ENCODE data around the gene CTIF. TPM values are rescaled to one million over a fixed set of nuclear protein-coding genes. Genes with fewer than 3 reads are reported as not detected.

CTIF gene
- total RNA-seq, 1 donor from 2014 or later, result 67.9 TPM

- H3K27ac Mint-ChIP-seq, result no peak overlapping the region
- H3K36me3 Mint-ChIP-seq, result peaks cover 27% of the 10 kb centered on the region
- peaks cover 4% of the 10 kb centered on the region for H3K4me1 Mint-ChIP-seq
- H3K27me3 Mint-ChIP-seq (ENCODE audit: low read depth), result no peaks in the 10 kb centered on the region
- no peak for TF ChIP-seq CTCF (IDR thresholded peaks at IDR 0.05; ENCODE audit: unreplicated experiment)
- no peaks in the 10 kb centered on the region for H3K9me3 Mint-ChIP-seq
- DNase-seq (ENCODE audit: low spot score in 2 of 2, unreplicated experiment in 2 of 2), result no peak
- no peak overlapping the region for H3K4me3 Mint-ChIP-seq
These were observed 150.1 kb downstream of the CTIF start for GRCh38 chr18:48688961-48689360.

GRCh38 chr18:48689548-48689947, 150.7 kb downstream of the CTIF start:
- Mint-ChIP-seq H3K27me3 (ENCODE audit: low read depth) (no peaks in the 10 kb centered on the region), H3K36me3 (peaks cover 27% of the 10 kb centered on the region), H3K4me1 (peaks cover 4% of the 10 kb centered on the region), H3K27ac (no peak overlapping the region), H3K9me3 (no peaks in the 10 kb centered on the region), H3K4me3 (no peak overlapping the region)
- TF ChIP-seq CTCF (IDR thresholded peaks at IDR 0.05; ENCODE audit: unreplicated experiment), result no peak
- DNase-seq (ENCODE audit: low spot score in 2 of 2, unreplicated experiment in 2 of 2), result no peak

GRCh38 chr18:48690494-48690893, 151.7 kb downstream of the CTIF start:
- DNase-seq (ENCODE audit: low spot score in 2 of 2, unreplicated experiment in 2 of 2), result no peak
- H3K4me1 Mint-ChIP-seq, result peaks cover 6% of the 10 kb centered on the region

GRCh38 chr18:48693006-48693405, 154.2 kb downstream of the CTIF start:
- peaks cover 17% of the 10 kb centered on the region for H3K36me3 Mint-ChIP-seq
- no peak overlapping the region for H3K4me3 Mint-ChIP-seq
- H3K4me1 Mint-ChIP-seq, result peaks cover 2% of the 10 kb centered on the region
- no peak overlapping the region for H3K27ac Mint-ChIP-seq
- no peaks in the 10 kb centered on the region for H3K27me3 Mint-ChIP-seq (ENCODE audit: low read depth)
- no peak for DNase-seq (ENCODE audit: low spot score in 2 of 2, unreplicated experiment in 2 of 2)
- no peak for TF ChIP-seq CTCF (IDR thresholded peaks at IDR 0.05; ENCODE audit: unreplicated experiment)
- no peaks in the 10 kb centered on the region for H3K9me3 Mint-ChIP-seq

More at GRCh38 chr18:48690494-48690893, 151.7 kb downstream of the CTIF start:
- Mint-ChIP-seq H3K27me3 (ENCODE audit: low read depth) (no peaks in the 10 kb centered on the region), H3K36me3 (peaks cover 26% of the 10 kb centered on the region), H3K4me3 (no peak overlapping the region), H3K9me3 (no peaks in the 10 kb centered on the region), H3K27ac (no peak overlapping the region)
- TF ChIP-seq CTCF (IDR thresholded peaks at IDR 0.05; ENCODE audit: unreplicated experiment), result no peak

- no peaks in the 10 kb centered on the region for H3K27me3 Mint-ChIP-seq (ENCODE audit: low read depth)
- no peak for DNase-seq (ENCODE audit: low spot score in 2 of 2, unreplicated experiment in 2 of 2)
- no peak for TF ChIP-seq CTCF (IDR thresholded peaks at IDR 0.05; ENCODE audit: unreplicated experiment)
- H3K36me3 Mint-ChIP-seq, result peaks cover 17% of the 10 kb centered on the region
- H3K27ac Mint-ChIP-seq, result no peak overlapping the region
- H3K4me3 Mint-ChIP-seq, result no peak overlapping the region
- no peaks in the 10 kb centered on the region for H3K9me3 Mint-ChIP-seq
- peaks cover 2% of the 10 kb centered on the region for H3K4me1 Mint-ChIP-seq
These were observed 154.9 kb downstream of the CTIF start for GRCh38 chr18:48693625-48694262.

Measured in mesothelial cell of epicardium (in vitro differentiated cells).